CD8-positive, alpha-beta memory T cell (primary cell): Measurements from ENCODE around the gene IFT43. TPM values are rescaled to one million over a fixed set of nuclear protein-coding genes. Genes with fewer than 3 reads are reported as not detected.

ENCODE experiments used
- CTCF ChIA-PET: fragments of 350-600 bp; sonication (Branson Sonifier 250); formaldehyde crosslinking; loops from one replicate; lab custom pipeline; 2021; ENCODE audit warnings: antibody characterized with exemption; lab: Charles Lee
- POLR2A ChIA-PET: fragments of 350-600 bp; sonication (Branson Sonifier 250); formaldehyde crosslinking; loops from one replicate; lab custom pipeline; 2021; ENCODE audit warnings: antibody characterized with exemption; lab: Charles Lee
- DNase-seq, 5 donors: peaks; one replicate each; pipeline versions ENCODE4 v3.0.0 to v3.0.0-alpha.2; 2020 to 2022; ENCODE audit warnings: mixed read lengths in 1 of 5
- H3K27ac ChIP-seq: one replicate; pipeline ENCODE4 v1.7.0; 2013; ENCODE audit warnings: low read depth, mild to moderate bottlenecking, low read length, moderate library complexity
- H3K27me3 ChIP-seq: 2 replicates; pipeline ENCODE4 v1.7.0; 2013; ENCODE audit warnings: low read length, mild to moderate bottlenecking; ENCODE audit not compliant: insufficient read depth, poor library complexity, severe bottlenecking
- H3K36me3 ChIP-seq: 2 replicates; pipeline ENCODE4 v1.7.0; 2013; ENCODE audit warnings: mild to moderate bottlenecking, low read length, moderate library complexity; ENCODE audit not compliant: insufficient read depth
- H3K4me1 ChIP-seq: 2 replicates; pipeline ENCODE4 v1.7.0; 2013; ENCODE audit warnings: mild to moderate bottlenecking, low read length, moderate library complexity; ENCODE audit not compliant: insufficient read depth
- H3K4me3 ChIP-seq: 2 replicates; pipeline ENCODE4 v1.7.0; 2013; ENCODE audit warnings: mild to moderate bottlenecking, low read length
- H3K9me3 ChIP-seq: 2 replicates; pipeline ENCODE4 v1.7.0; 2013; ENCODE audit warnings: mild to moderate bottlenecking, low read length
- H3K27ac Mint-ChIP-seq, 8 donors: one replicate each; pipeline ENCODE4 v1.8.0; 2020 to 2021; ENCODE audit warnings: mixed read lengths in 8 of 8, mild to moderate bottlenecking in 6 of 8, inconsistent platforms in 3 of 8, moderate library complexity in 3 of 8
- H3K27me3 Mint-ChIP-seq, 2 donors: one replicate each; pipeline ENCODE4 v1.8.0; 2020 to 2021; ENCODE audit warnings: mixed read lengths in 2 of 2, mild to moderate bottlenecking in 1 of 2, moderate library complexity in 1 of 2
- H3K36me3 Mint-ChIP-seq, 3 donors: one replicate each; pipeline ENCODE4 v1.8.0; 2020 to 2021; ENCODE audit warnings: mixed read lengths in 3 of 3, inconsistent platforms in 1 of 3, mild to moderate bottlenecking in 1 of 3
- H3K4me1 Mint-ChIP-seq, 3 donors: one replicate each; pipeline ENCODE4 v1.8.0; 2020 to 2021; ENCODE audit warnings: mixed read lengths in 3 of 3, inconsistent platforms in 1 of 3, mild to moderate bottlenecking in 1 of 3
- H3K4me3 Mint-ChIP-seq, 7 donors: one replicate each; pipeline ENCODE4 v1.8.0; 2020 to 2021; ENCODE audit warnings: mixed read lengths in 7 of 7, mild to moderate bottlenecking in 6 of 7, moderate library complexity in 4 of 7, inconsistent platforms in 2 of 7
- H3K9me3 Mint-ChIP-seq, 5 donors: one replicate each; pipeline ENCODE4 v1.8.0; 2020 to 2022; ENCODE audit warnings: mixed read lengths in 5 of 5, mild to moderate bottlenecking in 3 of 5, moderate library complexity in 2 of 5, inconsistent platforms in 1 of 5
- polyA plus RNA-seq: library from polyadenylated mRNA; unstranded; fragments of 300-500 nt; fragmentation: Illumina TruSeq; gene quantifications from one replicate; pipeline ENCODE4 v1.2.3, GENCODE V29; 2021
- total RNA-seq, 2 experiments: library from RNA; stranded (reverse); gene quantifications; one replicate each; pipeline ENCODE4 v1.2.3, GENCODE V29; 2021

Gene IFT43
- total and polyA plus RNA-seq, 3 experiments from 2014 or later: 12.6 to 14.4 (median 14.2) TPM

DNA sequence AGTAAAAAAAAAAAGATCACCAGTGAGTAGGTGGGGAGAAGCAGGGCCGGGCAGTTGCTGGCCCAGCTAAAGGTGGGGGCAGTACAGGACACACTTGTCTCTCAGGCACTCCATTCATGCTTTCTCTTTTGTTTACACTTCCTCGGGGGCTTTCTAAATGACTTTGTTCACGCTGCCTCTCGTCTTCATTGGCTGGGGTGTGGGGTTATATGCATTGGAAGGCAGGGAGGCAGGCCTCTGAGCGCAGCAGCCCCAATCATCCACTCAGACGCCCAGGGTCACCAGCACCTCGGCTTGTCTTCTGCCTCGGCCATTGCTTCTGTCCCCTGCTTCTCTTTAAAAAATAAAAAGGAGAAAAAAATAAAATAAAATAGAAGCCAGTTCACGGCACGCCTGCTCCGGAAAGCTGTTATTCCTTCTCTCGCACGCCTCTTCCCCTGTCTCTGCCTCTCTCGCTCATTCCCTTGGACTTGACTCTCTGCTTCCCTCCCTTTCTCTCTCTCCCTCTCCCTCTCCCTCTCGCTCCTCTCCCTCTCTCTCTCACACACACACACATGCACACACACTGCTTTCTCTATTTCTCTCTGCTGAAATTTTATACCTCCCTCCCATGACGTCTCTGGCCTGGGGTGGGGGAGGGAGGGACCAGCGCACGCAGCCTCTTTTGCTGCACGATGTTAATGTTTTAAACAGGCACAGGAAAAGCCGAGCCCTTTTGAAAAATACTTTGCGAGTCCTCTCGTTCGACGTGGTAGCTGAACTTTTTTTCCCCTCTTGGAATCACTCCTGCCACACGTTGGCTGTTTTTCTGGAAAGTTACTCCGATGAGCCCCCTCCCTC lies 3.9 kb upstream of the IFT43 start, which contains the start of gene TGFB3:
Gene TGFB3, minus strand, starts transcription at position 570 of the 840 bp plus-strand sequence. CDS start 1,102 bp downstream, outside the sequence.
- Histone ChIP-seq H3K4me1 (peaks cover 25% of the 10 kb centered on the region), H3K27me3 (no peaks in the 10 kb centered on the region), H3K4me3 (peak within 1 kb of the TSS; percentile 67), H3K27ac (peak within 1 kb of the TSS; percentile 65), H3K9me3 (no peaks in the 10 kb centered on the region), H3K36me3 (no peaks in the 10 kb centered on the region)
- POLR2A ChIA-PET: interaction anchor here (0.6 to 2.1 kb wide), 4 partner anchors 40 to 1898 kb away, joined by 3 to 9 read pairs (median 7); partner anchors contain the start of genes ALDH6A1, ERG28 and TTLL5
- Mint-ChIP-seq H3K36me3 (peaks cover 0 to 2% (median 0%) of the 10 kb centered on the region in 3 donors), H3K27ac (peak within 1 kb of the TSS; percentile 77 to 97 (median 88)), H3K4me3 (peak within 1 kb of the TSS; percentile 83 to 95 (median 86)), H3K4me1 (peaks cover 42 to 64% (median 53%) of the 10 kb centered on the region in 3 donors), H3K27me3 (peaks cover 0 to 5% of the 10 kb centered on the region in 2 donors), H3K9me3 (no peaks in the 10 kb centered on the region)
- peak; percentile 31 to 80 (median 53) for DNase-seq
- CTCF ChIA-PET: interaction anchor here (0.7 to 6.6 kb wide), 18 partner anchors 9 to 409 kb away, joined by 3 to 81 read pairs (median 4); partner anchors contain the start of gene TTLL5

GRCh38 chr14:75982266-75983018 lies 3.1 kb upstream of the IFT43 start:
- H3K4me1 ChIP-seq: peaks cover 26% of the 10 kb centered on the region
- peak overlapping the region; percentile 77 to 97 (median 87) for H3K27ac Mint-ChIP-seq
- peaks cover 42 to 67% (median 55%) of the 10 kb centered on the region in 3 donors for H3K4me1 Mint-ChIP-seq

GRCh38 chr14:75983019-75983358 lies 2.6 kb upstream of the IFT43 start:
- DNase-seq: no peak
- Mint-ChIP-seq H3K4me3 (peak overlapping the region; percentile 75 to 95 (median 83)), H3K27ac (peak overlapping the region in 6 of 8 donors; percentile 54 to 83 (median 74)), H3K36me3 (peaks cover 0 to 2% (median 0%) of the 10 kb centered on the region in 3 donors), H3K4me1 (peaks cover 42 to 65% (median 55%) of the 10 kb centered on the region in 3 donors), H3K9me3 (no peaks in the 10 kb centered on the region), H3K27me3 (peaks cover 0 to 5% of the 10 kb centered on the region in 2 donors)
- CTCF ChIA-PET: interaction anchor here (0.6 to 6.6 kb wide), 23 partner anchors 10 to 410 kb away, joined by 3 to 81 read pairs (median 4); no protein-coding TSS in a partner anchor
- Histone ChIP-seq H3K4me3 (peak overlapping the region; percentile 27), H3K4me1 (peaks cover 26% of the 10 kb centered on the region), H3K27ac (no peak overlapping the region), H3K27me3 (no peaks in the 10 kb centered on the region), H3K9me3 (no peaks in the 10 kb centered on the region), H3K36me3 (no peaks in the 10 kb centered on the region)
- POLR2A ChIA-PET: interaction anchor here (0.7 to 2.1 kb wide), 4 partner anchors 77 to 405 kb away, joined by 3 to 9 read pairs (median 6); partner anchors contain the start of genes ERG28 and TTLL5

More at GRCh38 chr14:75982266-75983018, 3.1 kb upstream of the IFT43 start:
- H3K27ac ChIP-seq: peak overlapping the region; percentile 65
- no peaks in the 10 kb centered on the region for H3K27me3 ChIP-seq
- no peaks in the 10 kb centered on the region for H3K9me3 Mint-ChIP-seq
- H3K4me3 Mint-ChIP-seq: peak overlapping the region; percentile 83 to 95 (median 86)
- H3K9me3 ChIP-seq: no peaks in the 10 kb centered on the region
- H3K36me3 Mint-ChIP-seq: peaks cover 0 to 2% (median 0%) of the 10 kb centered on the region in 3 donors
- DNase-seq: peak; percentile 66 to 85 (median 75)
- POLR2A ChIA-PET: interaction anchor here (0.6 to 2.1 kb wide), 6 partner anchors 41 to 1898 kb away, joined by 3 to 9 read pairs (median 5); partner anchors contain the start of genes ALDH6A1, ERG28 and TTLL5
- no peaks in the 10 kb centered on the region for H3K36me3 ChIP-seq
- CTCF ChIA-PET: interaction anchor here (0.6 to 6.6 kb wide), 26 partner anchors 10 to 409 kb away, joined by 3 to 81 read pairs (median 3); partner anchors contain the start of gene TTLL5
- peak overlapping the region; percentile 67 for H3K4me3 ChIP-seq
- H3K27me3 Mint-ChIP-seq: peaks cover 0 to 5% of the 10 kb centered on the region in 2 donors

- Mint-ChIP-seq H3K4me3 (peak overlapping the region; percentile 11 to 95 (median 59)), H3K4me1 (peaks cover 30 to 49% (median 42%) of the 10 kb centered on the region in 3 donors), H3K9me3 (no peaks in the 10 kb centered on the region), H3K27me3 (peaks cover 0 to 5% of the 10 kb centered on the region in 2 donors), H3K36me3 (peaks cover 0 to 8% (median 0%) of the 10 kb centered on the region in 3 donors), H3K27ac (peak overlapping the region; percentile 25 to 96 (median 92))
- H3K9me3 ChIP-seq: no peaks in the 10 kb centered on the region
- no peak overlapping the region for H3K4me3 ChIP-seq
- ChIA-PET CTCF (interaction anchor here (1.6 to 6.1 kb wide), 3 partner anchors 78 to 407 kb away, joined by 6 to 71 read pairs (median 7); no protein-coding TSS in a partner anchor), POLR2A (no interaction called here)
- H3K36me3 ChIP-seq: no peaks in the 10 kb centered on the region
- no peak overlapping the region for H3K27ac ChIP-seq
- DNase-seq: no peak
- H3K27me3 ChIP-seq: no peaks in the 10 kb centered on the region
- peaks cover 16% of the 10 kb centered on the region for H3K4me1 ChIP-seq
Measured at GRCh38 chr14:75984674-75985073, 889 bp upstream of the IFT43 start.

- Mint-ChIP-seq H3K27me3 (peaks cover 0 to 5% of the 10 kb centered on the region in 2 donors), H3K9me3 (no peaks in the 10 kb centered on the region), H3K4me3 (peak overlapping the region; percentile 86 to 96 (median 90)), H3K27ac (peak overlapping the region; percentile 72 to 98 (median 90)), H3K36me3 (peaks cover 0 to 16% (median 5%) of the 10 kb centered on the region in 3 donors), H3K4me1 (peaks cover 18 to 32% (median 29%) of the 10 kb centered on the region in 3 donors)
- Histone ChIP-seq H3K9me3 (no peaks in the 10 kb centered on the region), H3K36me3 (no peaks in the 10 kb centered on the region), H3K27me3 (no peaks in the 10 kb centered on the region), H3K4me1 (peaks cover 12% of the 10 kb centered on the region), H3K27ac (no peak overlapping the region), H3K4me3 (peak overlapping the region; percentile 81)
- no peak for DNase-seq
- POLR2A ChIA-PET: no interaction called here
- CTCF ChIA-PET: interaction anchor here (6.1 kb wide), 1 partner anchor 276 kb away, joined by 71 read pairs; no protein-coding TSS in a partner anchor
Measured at GRCh38 chr14:75986439-75986765, 839 bp downstream of the IFT43 start.

- POLR2A ChIA-PET: no interaction called here
Measured at GRCh38 chr14:75987201-75987970, 1.8 kb downstream of the IFT43 start.

More at GRCh38 chr14:75987201-75987970, 1.8 kb downstream of the IFT43 start:
- peak overlapping the region in 2 of 8 donors; percentile 17 to 77 for H3K27ac Mint-ChIP-seq
- Histone ChIP-seq H3K4me1 (peaks cover 12% of the 10 kb centered on the region), H3K36me3 (no peaks in the 10 kb centered on the region), H3K27ac (no peak overlapping the region), H3K9me3 (no peaks in the 10 kb centered on the region), H3K27me3 (no peaks in the 10 kb centered on the region), H3K4me3 (no peak overlapping the region)
- peaks cover 11 to 25% (median 23%) of the 10 kb centered on the region in 3 donors for H3K4me1 Mint-ChIP-seq
- H3K4me3 Mint-ChIP-seq: peak overlapping the region in 3 of 7 donors; percentile 8 to 95 (median 75)
- H3K27me3 Mint-ChIP-seq: peaks cover 0 to 2% of the 10 kb centered on the region in 2 donors
- H3K9me3 Mint-ChIP-seq: no peaks in the 10 kb centered on the region
- DNase-seq: no peak
- peaks cover 0 to 18% (median 8%) of the 10 kb centered on the region in 3 donors for H3K36me3 Mint-ChIP-seq
- CTCF ChIA-PET: interaction anchor here (1.1 kb wide), 1 partner anchor 333 kb away, joined by 3 read pairs; no protein-coding TSS in a partner anchor
